NT2/D1 (cell line): ENCODE measurements around the gene ARID5A.

Experiments used
- DNase-seq: peaks from one replicate; pipeline ENCODE4 v3.0.0-alpha.2; 2011; ENCODE audit warnings: low read depth, low spot score
- H3K27me3 ChIP-seq: 2 replicates; pipeline ENCODE4 v1.6.0; 2011; ENCODE audit warnings: mild to moderate bottlenecking; ENCODE audit not compliant: insufficient read length, insufficient read depth
- H3K36me3 ChIP-seq: 2 replicates; pipeline ENCODE4 v1.6.1; 2011; ENCODE audit warnings: mild to moderate bottlenecking, low read length, mixed read lengths; ENCODE audit not compliant: insufficient read depth, insufficient read length
- H3K4me1 ChIP-seq: 2 replicates; pipeline ENCODE4 v1.5.1; 2011; ENCODE audit not compliant: insufficient read depth, insufficient read length
- H3K4me3 ChIP-seq: 2 replicates; pipeline ENCODE4 v1.5.1; 2011; ENCODE audit warnings: low read depth; ENCODE audit not compliant: insufficient read length
- H3K9ac ChIP-seq: 2 replicates; pipeline ENCODE4 v1.6.0; 2011; ENCODE audit warnings: low read depth; ENCODE audit not compliant: insufficient read length
- H3K9me3 ChIP-seq: 2 replicates; pipeline ENCODE4 v1.5.1; 2011; ENCODE audit warnings: mild to moderate bottlenecking, low read length; ENCODE audit not compliant: insufficient read depth
- SUZ12 ChIP-seq: IDR thresholded peaks from 2 replicates; pipeline ENCODE4 v1.6.1; 2011; ENCODE audit not compliant: insufficient read length, insufficient read depth; ENCODE audit errors: extremely low read depth
- YY1 ChIP-seq: IDR thresholded peaks from 2 replicates; pipeline ENCODE4 v1.6.1; 2011; ENCODE audit not compliant: insufficient read length, insufficient read depth
- ZNF274 ChIP-seq: IDR thresholded peaks from 2 replicates; pipeline ENCODE4 v1.6.1; 2011; ENCODE audit warnings: mild to moderate bottlenecking, low read depth, low read length

The ARID5A gene

GRCh38 chr2:96528700-96529375 lies 7.7 kb upstream of the ARID5A start:
- Histone ChIP-seq H3K9me3 (no peaks in the 10 kb centered on the region), H3K4me1 (peaks cover 19% of the 10 kb centered on the region), H3K9ac (no peak overlapping the region), H3K36me3 (no peaks in the 10 kb centered on the region), H3K27me3 (peaks cover 65% of the 10 kb centered on the region), H3K4me3 (no peak overlapping the region)
- DNase-seq, result no peak
- TF ChIP-seq ZNF274 (no peak), SUZ12 (no peak), YY1 (no peak)

DNA sequence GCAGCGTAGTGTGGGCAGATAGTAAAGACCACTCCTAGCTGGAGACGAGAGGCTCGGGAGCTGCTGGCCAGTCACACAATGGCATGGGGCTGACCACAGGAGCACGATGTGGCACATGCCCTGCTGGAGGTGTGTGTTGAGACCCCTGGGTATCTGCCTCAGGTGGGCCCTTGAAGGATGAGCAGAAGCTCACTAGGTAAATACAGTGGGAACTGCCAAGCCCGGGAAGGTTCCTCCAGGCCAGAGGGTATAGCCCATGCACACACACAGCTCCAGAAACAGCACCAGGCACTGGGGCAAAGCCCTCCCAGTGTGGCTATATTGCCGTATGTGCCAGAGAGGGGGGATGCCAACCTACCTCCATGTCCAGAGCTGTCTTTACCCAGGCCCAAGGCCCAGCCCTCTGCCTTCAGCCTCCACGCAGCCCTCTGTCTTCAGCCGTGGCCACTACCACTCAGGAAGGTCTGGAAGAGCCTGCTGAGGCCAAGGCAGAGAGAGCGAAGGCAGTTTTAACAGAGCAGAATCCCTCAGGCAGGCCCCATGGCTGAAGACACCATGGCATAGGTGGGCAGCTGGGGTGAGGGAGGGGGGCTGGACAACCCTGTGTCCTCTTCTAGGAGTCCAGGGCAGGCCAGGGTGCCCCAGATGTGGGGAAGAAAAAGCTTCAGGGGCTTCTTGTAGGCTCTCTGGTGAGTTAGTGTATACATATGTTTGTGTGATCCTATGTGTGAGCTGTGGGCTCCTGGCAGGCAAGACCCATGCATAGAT lies 7.0 kb upstream of the ARID5A start:
- Histone ChIP-seq H3K9ac (no peak overlapping the region), H3K4me1 (peaks cover 19% of the 10 kb centered on the region), H3K9me3 (no peaks in the 10 kb centered on the region), H3K36me3 (no peaks in the 10 kb centered on the region), H3K27me3 (peaks cover 62% of the 10 kb centered on the region), H3K4me3 (no peak overlapping the region)
- no peak for DNase-seq
- TF ChIP-seq ZNF274, result no peak
- TF ChIP-seq SUZ12, result no peak
- TF ChIP-seq YY1, result no peak

- TF ChIP-seq SUZ12 (no peak), ZNF274 (no peak), YY1 (no peak)
- peaks cover 66% of the 10 kb centered on the region for H3K27me3 ChIP-seq
Measured at GRCh38 chr2:96530144-96530430, 6.5 kb upstream of the ARID5A start.

DNA sequence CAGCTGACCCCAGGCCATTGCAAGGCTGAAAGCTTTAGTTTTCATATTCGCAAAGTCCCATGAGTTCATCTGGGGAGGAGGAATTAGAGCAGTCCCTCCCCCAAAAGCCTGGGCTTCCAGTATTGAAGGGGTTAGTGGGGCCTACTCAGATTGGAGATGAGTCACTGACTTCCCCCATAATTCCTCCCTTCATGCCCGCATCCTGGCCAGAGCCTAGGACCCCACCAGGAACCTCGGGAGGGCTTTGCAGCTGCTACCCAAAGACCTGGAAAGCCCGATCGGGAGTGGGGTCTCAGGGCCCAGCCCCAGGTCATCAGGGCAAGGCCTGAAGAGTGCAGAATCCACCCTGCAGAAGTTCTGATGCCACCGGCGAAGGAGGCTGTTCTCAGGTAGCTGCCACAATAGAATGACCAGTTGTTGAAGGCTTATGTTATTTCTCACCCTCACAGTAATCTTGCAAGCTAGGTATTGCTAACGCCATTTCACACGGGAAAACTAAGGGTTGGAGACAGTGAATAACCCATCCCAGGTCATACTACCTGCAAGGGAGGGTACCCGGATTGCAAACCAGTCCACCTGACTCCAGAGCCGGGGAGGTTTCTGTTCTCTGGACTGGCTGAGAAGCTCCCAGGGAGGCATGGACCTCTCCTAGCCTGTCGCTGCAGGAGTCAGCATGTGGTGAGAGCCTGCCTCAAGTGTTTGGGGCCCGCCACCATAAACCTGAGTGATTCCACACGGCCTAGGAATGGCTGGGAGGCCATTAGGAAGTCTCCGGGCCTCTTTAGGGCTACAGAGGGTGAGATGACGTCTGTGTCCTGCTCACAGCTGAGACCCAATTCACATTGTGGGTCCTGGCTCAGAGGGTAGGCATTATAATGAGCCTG lies 5.8 kb upstream of the ARID5A start:
- no peak for DNase-seq
- H3K36me3 ChIP-seq, result no peaks in the 10 kb centered on the region
- no peak overlapping the region for H3K4me3 ChIP-seq
- H3K9ac ChIP-seq, result no peak overlapping the region
- H3K9me3 ChIP-seq, result no peaks in the 10 kb centered on the region
- TF ChIP-seq ZNF274, result no peak
- TF ChIP-seq YY1, result no peak
- no peak for TF ChIP-seq SUZ12
- peaks cover 66% of the 10 kb centered on the region for H3K27me3 ChIP-seq
- H3K4me1 ChIP-seq, result peaks cover 16% of the 10 kb centered on the region

More at GRCh38 chr2:96530144-96530430, 6.5 kb upstream of the ARID5A start:
- DNase-seq, result no peak
- Histone ChIP-seq H3K9ac (no peak overlapping the region), H3K36me3 (no peaks in the 10 kb centered on the region), H3K4me1 (peaks cover 16% of the 10 kb centered on the region), H3K9me3 (no peaks in the 10 kb centered on the region), H3K4me3 (no peak overlapping the region)

DNA sequence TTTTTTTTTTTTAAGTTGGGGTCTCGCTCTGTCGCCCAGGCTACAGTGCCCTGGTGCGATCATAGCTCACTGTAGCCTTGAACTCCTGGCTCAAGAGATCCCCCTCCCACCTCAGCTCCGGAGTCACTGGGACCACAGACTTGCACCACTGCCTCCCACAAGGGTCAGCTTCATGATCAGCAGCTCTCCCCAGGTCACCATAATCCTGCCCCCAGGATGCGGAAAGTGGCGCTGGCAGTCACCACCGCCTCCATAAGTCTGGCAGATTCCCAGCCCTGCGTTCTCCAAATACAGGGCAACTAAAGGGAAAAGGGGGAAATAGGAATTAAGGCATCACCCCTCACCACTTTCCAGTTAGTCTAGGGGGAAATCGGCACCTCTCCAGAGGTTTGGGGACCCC lies 5.2 kb upstream of the ARID5A start:
- peaks cover 22% of the 10 kb centered on the region for H3K4me1 ChIP-seq
- no peak for DNase-seq
- peaks cover 61% of the 10 kb centered on the region for H3K27me3 ChIP-seq
- no peaks in the 10 kb centered on the region for H3K9me3 ChIP-seq
- H3K4me3 ChIP-seq, result no peak overlapping the region
- TF ChIP-seq SUZ12 (no peak), YY1 (no peak), ZNF274 (no peak)
- H3K36me3 ChIP-seq, result no peaks in the 10 kb centered on the region
- peak overlapping the region; percentile 16 for H3K9ac ChIP-seq

DNA sequence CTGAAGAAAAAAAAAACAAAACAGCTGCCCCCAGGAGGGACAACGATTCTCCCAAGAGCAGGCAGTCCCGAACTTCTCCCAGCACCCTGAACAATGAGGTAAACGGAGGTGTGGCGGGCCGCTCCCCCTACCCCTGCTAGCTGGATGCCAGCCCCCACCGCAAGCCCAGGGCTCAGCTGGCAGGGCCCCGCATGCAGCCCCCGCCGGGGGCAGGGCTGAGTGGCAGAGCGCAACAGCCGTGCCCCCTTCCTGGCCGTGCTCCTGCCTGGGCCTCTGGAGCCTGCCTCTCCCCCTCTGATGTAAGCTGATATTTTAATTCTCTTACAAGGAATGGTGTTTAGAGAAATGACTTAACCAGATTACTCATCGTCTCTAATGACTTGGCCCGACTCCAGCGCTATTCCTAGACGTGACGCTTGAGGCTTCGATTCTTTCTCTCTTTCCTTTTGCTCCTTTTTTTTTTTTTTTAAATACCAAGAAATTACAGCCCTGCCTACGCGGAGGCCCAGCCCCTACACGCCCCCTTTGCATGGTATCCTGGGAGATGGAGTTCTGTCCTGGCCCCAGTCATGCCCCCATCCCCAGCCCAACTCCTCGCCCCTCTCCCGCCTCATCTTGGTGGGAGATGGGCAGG lies 4.6 kb upstream of the ARID5A start:
- H3K36me3 ChIP-seq, result no peaks in the 10 kb centered on the region
- peak overlapping the region; percentile 27 for H3K4me3 ChIP-seq
- H3K27me3 ChIP-seq, result peaks cover 57% of the 10 kb centered on the region
- DNase-seq, result no peak
- H3K9me3 ChIP-seq, result no peaks in the 10 kb centered on the region
- H3K4me1 ChIP-seq, result peaks cover 22% of the 10 kb centered on the region
- H3K9ac ChIP-seq, result peak overlapping the region; percentile 57
- TF ChIP-seq ZNF274 (no peak), SUZ12 (no peak), YY1 (no peak)
